Mucosa of descending colon (tissue), 3 donors: ENCODE measurements around the gene ZNF546. TPM values are rescaled to one million over a fixed set of nuclear protein-coding genes. Genes with fewer than 3 reads are reported as not detected.
A peak's percentile ranks its signal among the peaks of the same experiment; 100 is the strongest.

Experiments used
- ATAC-seq: fragments of 200-7000 bp; cut with Tn5 transposase; one replicate; pipeline ENCODE4 v1.9.1; 2020; ENCODE audit warnings: mild to moderate bottlenecking, moderate library complexity
- DNase-seq, 3 donors: peaks; one replicate each; pipeline ENCODE4 v3.0.0-alpha.2; 2020
- H3K36me3 ChIP-seq: fragments of 200-600 bp; one replicate; pipeline ENCODE4 v1.8.0; 2021; ENCODE audit warnings: low read depth, mild to moderate bottlenecking
- H3K4me1 ChIP-seq: fragments of 200-600 bp; one replicate; pipeline ENCODE4 v1.8.0; 2021; ENCODE audit warnings: low read depth, mild to moderate bottlenecking
- H3K4me3 ChIP-seq: fragments of 200-600 bp; one replicate; pipeline ENCODE4 v1.8.0; 2021; ENCODE audit warnings: mild to moderate bottlenecking
- H3K9me3 ChIP-seq: fragments of 200-600 bp; one replicate; pipeline ENCODE4 v1.8.0; 2021; ENCODE audit warnings: mild to moderate bottlenecking
- CTCF ChIP-seq: fragments of 200-600 bp; IDR thresholded peaks from one replicate; pipeline ENCODE4 v1.8.0; 2022; ENCODE audit warnings: antibody characterized with exemption, mild to moderate bottlenecking
- intact Hi-C, 2 donors: fragments of 100-400 bp; cut with DNase I in 1 of 2; cut with micrococcal nuclease in 1 of 2; formaldehyde crosslinking; loops; one replicate each; pipeline versions ENCODE4 v1.11.0 to v1.11.1; 2022; cut with DNase I, micrococcal nuclease
- total RNA-seq, 3 donors: library from RNA; stranded (reverse); fragmentation: NEBNext Ultra II Directional in 2 of 3; extraction: Animal tissue kit (Norgen Biotek cat#: 25700) in 2 of 3; gene quantifications; one replicate each; pipeline versions ENCODE4 v1.2.1 to v1.2.4, GENCODE V29; 2021 to 2023
- donor health status: DM: no; HTN: no; CAD: no; lungs with moderate emphysema.
- donor health status: DM: no; HTN: no; CAD: no.
- donor health status: DM: no; HTN: yes; CAD: no.

Gene ZNF546
- total RNA-seq, 3 donors from 2014 or later = 2.3 to 10.2 (median 2.9) TPM

GRCh38 chr19:39994361-39994760 lies 2.5 kb upstream of the ZNF546 start:
- H3K4me3 ChIP-seq = no peak overlapping the region
- ATAC-seq (no peak), DNase-seq (no peak)
- H3K4me1 ChIP-seq = peaks cover 6% of the 10 kb centered on the region
- no peak for TF ChIP-seq CTCF
- H3K9me3 ChIP-seq = peaks cover 9% of the 10 kb centered on the region
- intact Hi-C loops = no loop called here
- no peaks in the 10 kb centered on the region for H3K36me3 ChIP-seq

DNA sequence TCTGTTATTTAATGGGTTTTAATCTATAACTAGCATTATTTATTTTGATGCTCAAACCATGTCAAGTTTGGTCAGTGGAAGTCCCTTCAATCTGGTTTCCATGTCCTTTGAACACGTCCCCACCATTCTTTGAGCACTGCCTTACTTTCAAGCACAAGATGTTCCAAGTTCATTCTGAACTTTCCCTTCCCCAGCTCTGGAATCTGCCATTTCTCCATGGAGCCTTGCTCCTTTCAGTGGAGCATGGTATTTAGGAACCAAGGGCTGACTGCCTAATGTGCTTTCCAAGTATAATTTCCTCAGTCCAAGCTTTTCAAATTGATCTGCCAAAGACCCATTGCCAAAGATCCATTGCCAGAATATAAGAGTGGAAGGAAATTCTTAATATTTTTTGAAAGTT lies 1.1 kb upstream of the ZNF546 start:
- Histone ChIP-seq H3K9me3 (peaks cover 9% of the 10 kb centered on the region), H3K4me1 (peaks cover 6% of the 10 kb centered on the region), H3K36me3 (no peaks in the 10 kb centered on the region), H3K4me3 (no peak overlapping the region)
- intact Hi-C loops = no loop called here
- DNase-seq = no peak
- TF ChIP-seq CTCF = no peak
- no peak for ATAC-seq

GRCh38 chr19:39996218-39996810 lies 546 bp upstream of the ZNF546 start:
- intact Hi-C loops = no loop called here
- DNase-seq = peak in 1 of 3 donors; percentile 30
- Histone ChIP-seq H3K4me3 (peak overlapping the region; percentile 42), H3K4me1 (peaks cover 6% of the 10 kb centered on the region), H3K9me3 (peaks cover 9% of the 10 kb centered on the region), H3K36me3 (no peaks in the 10 kb centered on the region)
- TF ChIP-seq CTCF = no peak
- peak; percentile 64 for ATAC-seq

- Histone ChIP-seq H3K4me3 (no peak overlapping the region), H3K4me1 (peaks cover 6% of the 10 kb centered on the region), H3K9me3 (peaks cover 9% of the 10 kb centered on the region), H3K36me3 (no peaks in the 10 kb centered on the region)
- no peak for TF ChIP-seq CTCF
- ATAC-seq (no peak), DNase-seq (no peak)
- intact Hi-C loops = no loop called here
Measured at GRCh38 chr19:39997638-39998216, 867 bp downstream of the ZNF546 start.

DNA sequence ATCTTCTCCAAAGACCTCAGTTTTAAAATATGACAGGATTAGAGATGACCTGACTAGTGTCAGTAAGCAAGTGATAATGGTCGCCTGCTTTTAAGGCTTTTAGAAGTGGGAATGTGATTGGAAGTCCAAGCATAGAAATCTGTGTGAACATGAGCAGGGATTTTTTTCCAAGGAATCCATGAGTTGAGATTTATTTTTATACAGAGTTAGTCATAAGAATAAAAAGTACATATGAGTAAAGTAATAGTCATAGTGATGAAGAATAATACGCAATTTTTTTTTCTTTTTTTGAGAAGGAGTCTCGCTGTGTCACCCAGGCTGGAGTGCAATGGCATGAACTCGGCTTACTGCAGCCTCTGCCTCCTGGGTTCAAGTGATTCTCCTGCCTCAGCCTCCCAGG lies 1.6 kb downstream of the ZNF546 start:
- ATAC-seq (no peak), DNase-seq (no peak)
- TF ChIP-seq CTCF = no peak
- intact Hi-C loops = no loop called here
- H3K36me3 ChIP-seq = no peaks in the 10 kb centered on the region
- no peak overlapping the region for H3K4me3 ChIP-seq
- H3K4me1 ChIP-seq = peaks cover 6% of the 10 kb centered on the region
- H3K9me3 ChIP-seq = peaks cover 7% of the 10 kb centered on the region
